Suprapubic skin (tissue), 3 donors: ENCODE measurements around the gene ITPR2.

ENCODE experiments used
- POLR2A ChIP-seq, 2 donors: fragments of 450-650 bp; IDR thresholded peaks; one replicate each; pipeline ENCODE4 v1.6.1; 2017; ENCODE audit warnings: antibody characterized with exemption in 2 of 2, mild to moderate bottlenecking in 2 of 2, moderate library complexity in 2 of 2
- TF ChIP-seq, protein P1 (sequence below), 2 donors: fragments of 200-600 bp in 1 of 2; fragments of 450-650 bp in 1 of 2; sonication (generic) in 1 of 2; IDR thresholded peaks; one replicate each; pipeline ENCODE4 v1.5.1; 2016 to 2019; ENCODE audit warnings: antibody characterized with exemption in 2 of 2, mild to moderate bottlenecking in 1 of 2, moderate library complexity in 1 of 2

DNA sequence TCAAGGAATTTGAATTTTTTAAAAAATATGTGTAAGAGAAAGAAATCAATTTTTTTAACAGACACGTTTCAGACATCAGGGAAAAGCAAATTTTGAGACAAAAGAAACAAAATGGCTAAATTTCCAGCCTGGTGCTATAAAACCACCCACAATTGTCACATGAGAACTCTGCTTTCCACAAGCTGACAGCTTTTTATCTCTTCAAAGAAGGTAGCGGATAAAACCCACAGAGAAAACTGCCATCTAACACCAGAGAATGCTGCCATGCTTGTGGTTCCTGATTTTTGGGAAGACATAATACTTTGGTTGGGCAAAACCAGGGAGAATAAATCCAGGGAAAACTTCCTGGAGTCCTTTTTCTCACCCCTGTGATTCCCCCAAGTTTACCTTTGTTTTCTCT, 10.3 kb upstream of the ITPR2 start:
- TF ChIP-seq, protein P1, sequence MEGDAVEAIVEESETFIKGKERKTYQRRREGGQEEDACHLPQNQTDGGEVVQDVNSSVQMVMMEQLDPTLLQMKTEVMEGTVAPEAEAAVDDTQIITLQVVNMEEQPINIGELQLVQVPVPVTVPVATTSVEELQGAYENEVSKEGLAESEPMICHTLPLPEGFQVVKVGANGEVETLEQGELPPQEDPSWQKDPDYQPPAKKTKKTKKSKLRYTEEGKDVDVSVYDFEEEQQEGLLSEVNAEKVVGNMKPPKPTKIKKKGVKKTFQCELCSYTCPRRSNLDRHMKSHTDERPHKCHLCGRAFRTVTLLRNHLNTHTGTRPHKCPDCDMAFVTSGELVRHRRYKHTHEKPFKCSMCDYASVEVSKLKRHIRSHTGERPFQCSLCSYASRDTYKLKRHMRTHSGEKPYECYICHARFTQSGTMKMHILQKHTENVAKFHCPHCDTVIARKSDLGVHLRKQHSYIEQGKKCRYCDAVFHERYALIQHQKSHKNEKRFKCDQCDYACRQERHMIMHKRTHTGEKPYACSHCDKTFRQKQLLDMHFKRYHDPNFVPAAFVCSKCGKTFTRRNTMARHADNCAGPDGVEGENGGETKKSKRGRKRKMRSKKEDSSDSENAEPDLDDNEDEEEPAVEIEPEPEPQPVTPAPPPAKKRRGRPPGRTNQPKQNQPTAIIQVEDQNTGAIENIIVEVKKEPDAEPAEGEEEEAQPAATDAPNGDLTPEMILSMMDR (IDR thresholded peaks at IDR 0.05) = no peak
- no peak for TF ChIP-seq POLR2A (IDR thresholded peaks at IDR 0.05)
